NT2/D1 (cell line): ENCODE measurements around the gene TAF11L8.
"Not testable (repeated sequence)": the region's sequence is repeated elsewhere in the genome, so short reads cannot be mapped to it uniquely, and the experiment has no call there.

Experiments used
- DNase-seq: peaks from one replicate; pipeline ENCODE4 v3.0.0-alpha.2; 2011; ENCODE audit warnings: low read depth, low spot score
- H3K27me3 ChIP-seq: 2 replicates; pipeline ENCODE4 v1.6.0; 2011; ENCODE audit warnings: mild to moderate bottlenecking; ENCODE audit not compliant: insufficient read length, insufficient read depth
- H3K36me3 ChIP-seq: 2 replicates; pipeline ENCODE4 v1.6.1; 2011; ENCODE audit warnings: mild to moderate bottlenecking, low read length, mixed read lengths; ENCODE audit not compliant: insufficient read depth, insufficient read length
- H3K4me1 ChIP-seq: 2 replicates; pipeline ENCODE4 v1.5.1; 2011; ENCODE audit not compliant: insufficient read depth, insufficient read length
- H3K4me3 ChIP-seq: 2 replicates; pipeline ENCODE4 v1.5.1; 2011; ENCODE audit warnings: low read depth; ENCODE audit not compliant: insufficient read length
- H3K9ac ChIP-seq: 2 replicates; pipeline ENCODE4 v1.6.0; 2011; ENCODE audit warnings: low read depth; ENCODE audit not compliant: insufficient read length
- H3K9me3 ChIP-seq: 2 replicates; pipeline ENCODE4 v1.5.1; 2011; ENCODE audit warnings: mild to moderate bottlenecking, low read length; ENCODE audit not compliant: insufficient read depth
- SUZ12 ChIP-seq: IDR thresholded peaks from 2 replicates; pipeline ENCODE4 v1.6.1; 2011; ENCODE audit not compliant: insufficient read length, insufficient read depth; ENCODE audit errors: extremely low read depth
- YY1 ChIP-seq: IDR thresholded peaks from 2 replicates; pipeline ENCODE4 v1.6.1; 2011; ENCODE audit not compliant: insufficient read length, insufficient read depth
- ZNF274 ChIP-seq: IDR thresholded peaks from 2 replicates; pipeline ENCODE4 v1.6.1; 2011; ENCODE audit warnings: mild to moderate bottlenecking, low read depth, low read length

The TAF11L8 gene

GRCh38 chr5:17604951-17605350 is 14.2 kb upstream of the TAF11L8 start:
- H3K9me3 ChIP-seq: no peaks in the 10 kb centered on the region
- no peaks in the 10 kb centered on the region for H3K27me3 ChIP-seq
- TF ChIP-seq SUZ12: no peak
- no peak for TF ChIP-seq YY1
- TF ChIP-seq ZNF274: no peak
- H3K4me1 ChIP-seq: no peaks in the 10 kb centered on the region
- H3K36me3 ChIP-seq: no peaks in the 10 kb centered on the region
- no peak overlapping the region for H3K4me3 ChIP-seq
- H3K9ac ChIP-seq: no peak overlapping the region
- DNase-seq: no peak

- DNase-seq, H3K4me1 ChIP-seq, H3K27me3 ChIP-seq, H3K9ac ChIP-seq, H3K9me3 ChIP-seq, H3K36me3 ChIP-seq, H3K4me3 ChIP-seq: not testable (repeated sequence)
Measured at GRCh38 chr5:17603880-17604279, 13.1 kb upstream of the TAF11L8 start, which contains the start of gene TAF11L11. Gene TAF11L11, plus strand, starts transcription at chr5:17604183.

DNA sequence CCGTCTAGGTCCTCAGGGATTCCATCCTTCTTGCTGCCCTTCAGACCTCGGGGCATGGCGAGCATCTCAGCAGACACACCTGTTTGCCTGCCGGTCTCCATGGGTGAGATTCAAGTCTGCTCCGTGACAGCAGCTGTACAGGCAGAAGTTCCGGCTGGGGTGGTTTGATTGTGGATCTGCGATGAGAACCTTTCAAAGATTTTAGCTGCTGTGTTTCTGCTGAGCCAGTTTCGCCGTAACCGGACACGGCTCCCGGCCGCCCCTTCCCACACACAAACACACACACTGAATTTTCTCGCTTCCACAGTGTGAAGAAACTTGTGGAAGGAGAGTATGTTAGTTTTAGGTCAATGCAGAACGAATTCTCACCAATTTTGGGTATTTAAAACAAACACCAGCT is 7.0 kb upstream of the TAF11L8 start, which contains the start of gene TAF11L10:
TAF11L10 (minus strand) TSS at position 101 of the 400 bp plus-strand sequence.
- not testable (repeated sequence) for H3K9ac ChIP-seq, H3K4me3 ChIP-seq, H3K36me3 ChIP-seq, H3K4me1 ChIP-seq, H3K27me3 ChIP-seq, DNase-seq, H3K9me3 ChIP-seq

- H3K4me1 ChIP-seq, H3K4me3 ChIP-seq, H3K36me3 ChIP-seq, H3K9me3 ChIP-seq, DNase-seq, H3K9ac ChIP-seq, H3K27me3 ChIP-seq: not testable (repeated sequence)
Measured at GRCh38 chr5:17594255-17594654, 3.5 kb upstream of the TAF11L8 start, which contains the start of gene TAF11L9. Gene TAF11L9, minus strand, starts transcription at chr5:17594394.

- H3K4me3 ChIP-seq, H3K4me1 ChIP-seq, H3K27me3 ChIP-seq, H3K9me3 ChIP-seq, H3K9ac ChIP-seq, H3K36me3 ChIP-seq, DNase-seq: not testable (repeated sequence)
Measured at GRCh38 chr5:17585658-17586057, 5.1 kb downstream of the TAF11L8 start, which contains the start of gene TAF11L7. Gene TAF11L7, minus strand, starts transcription at chr5:17585758.
